A549 (cell line): Measurements from ENCODE around the gene GUCA1A. TPM values are rescaled to one million over a fixed set of nuclear protein-coding genes. Genes with fewer than 3 reads are reported as not detected.

Experiments used
- ATAC-seq, 2 experiments: fragments of 200-7000 bp in 1 of 2; fragments of >200 bp in 1 of 2; cut with Nextera tagmentation in 1 of 2; cut with Tn5 transposase in 1 of 2; 3 replicates each; pipeline versions ENCODE4 v1.8.0 to v1.9.1; 2018 to 2020; ENCODE audit warnings: mild to moderate bottlenecking in 1 of 2, moderate library complexity in 1 of 2
- CTCF ChIA-PET: fragments of 300-600 bp; sonication (Branson Sonifier 250); formaldehyde crosslinking; extraction: SDS; loops from one replicate; lab custom pipeline; 2021; ENCODE audit warnings: antibody characterized with exemption, inconsistent platforms; lab: Yijun Ruan, JAX
- POLR2A ChIA-PET: fragments of 350-600 bp; formaldehyde crosslinking; extraction: SDS; loops from one replicate; lab custom pipeline; 2021; ENCODE audit warnings: antibody characterized with exemption, inconsistent platforms; lab: Yijun Ruan, JAX
- DNase-seq, 2 experiments: peaks; one replicate each; pipeline versions ENCODE4 v3.0.0 to v3.0.0-alpha.2; 2011 to 2016; ENCODE audit warnings: low read depth in 1 of 2, low spot score in 1 of 2
- FAIRE-seq: peaks from 2 replicates; lab custom pipeline; 2011; peaks lifted over from hg19 to GRCh38; lab: Jason Lieb, UNC
- H3K27ac ChIP-seq, 2 experiments: fragments of >200 bp; sonication (Bioruptor Twin); formaldehyde crosslinking; 3 replicates each; pipeline ENCODE4 v1.5.1; 2016 to 2017
- H3K4me1 ChIP-seq: fragments of >200 bp; sonication (Bioruptor Twin); formaldehyde crosslinking; 3 replicates; pipeline ENCODE4 v1.6.1; 2016
- H3K4me2 ChIP-seq: fragments of >200 bp; sonication (Bioruptor Twin); formaldehyde crosslinking; 3 replicates; pipeline ENCODE4 v1.6.1; 2016
- H3K4me3 ChIP-seq: fragments of >200 bp; sonication (Bioruptor Twin); formaldehyde crosslinking; 3 replicates; pipeline ENCODE4 v1.5.1; 2016
- H3K9me3 ChIP-seq: fragments of >200 bp; sonication (Bioruptor Twin); formaldehyde crosslinking; 3 replicates; pipeline ENCODE4 v1.6.1; 2016
- ATOH8 ChIP-seq: fragments of 250-450 bp; sonication (Bioruptor Pico); IDR thresholded peaks from 2 replicates; pipeline ENCODE4 v1.5.0; 2020; ENCODE audit warnings: low read depth, mild to moderate bottlenecking, moderate library complexity
- BCL3 ChIP-seq: fragments of >200 bp; sonication (Bioruptor Twin); formaldehyde crosslinking; IDR thresholded peaks from 3 replicates; pipeline ENCODE4 v1.6.1; 2016
- BHLHE40 ChIP-seq: IDR thresholded peaks from 2 replicates; pipeline ENCODE4 v1.6.1; 2012; ENCODE audit warnings: low read depth, low read length, inconsistent platforms
- CEBPB ChIP-seq, 2 experiments: fragments of >200 bp in 1 of 2; sonication (Bioruptor Twin) in 1 of 2; formaldehyde crosslinking in 1 of 2; IDR thresholded peaks; 2 replicates each; pipeline ENCODE4 v1.6.1; 2012 to 2016
- CHD4 ChIP-seq: fragments of 200-600 bp; sonication (generic); IDR thresholded peaks from 2 replicates; pipeline ENCODE4 v1.6.1; 2016; ENCODE audit warnings: antibody characterized with exemption, mild to moderate bottlenecking, borderline replicate concordance
- EP300 ChIP-seq, 2 experiments: fragments of >200 bp; sonication (Bioruptor Twin); formaldehyde crosslinking; IDR thresholded peaks; 2 replicates in 1 of 2; 3 replicates in 1 of 2; pipeline ENCODE4 v1.6.1; 2016 to 2017
- ESRRA ChIP-seq: fragments of 150-350 bp; IDR thresholded peaks from 2 replicates; pipeline ENCODE4 v1.6.1; 2014; ENCODE audit warnings: mild to moderate bottlenecking, low read length, borderline replicate concordance
- FOSL2 ChIP-seq, 2 experiments: fragments of 450-650 bp in 1 of 2; fragments of >200 bp in 1 of 2; sonication (Bioruptor Twin) in 1 of 2; formaldehyde crosslinking; IDR thresholded peaks; 2 replicates each; pipeline versions ENCODE4 v1.5.0 to v1.6.1; 2016 to 2020; ENCODE audit warnings: mild to moderate bottlenecking in 1 of 2, moderate library complexity in 1 of 2
- GATA3 ChIP-seq: IDR thresholded peaks from 2 replicates; pipeline ENCODE4 v1.6.1; 2012; ENCODE audit warnings: borderline replicate concordance
- HDAC2 ChIP-seq: fragments of 200-600 bp; sonication (generic); IDR thresholded peaks from 2 replicates; pipeline ENCODE4 v1.6.1; 2016
- HES2 ChIP-seq: fragments of >200 bp; sonication (Bioruptor Twin); formaldehyde crosslinking; IDR thresholded peaks from 2 replicates; pipeline ENCODE4 v1.6.1; 2016
- HOXA7 ChIP-seq: fragments of 250-450 bp; sonication (Bioruptor Pico); IDR thresholded peaks from 2 replicates; pipeline ENCODE4 v1.5.0; 2020; ENCODE audit warnings: mild to moderate bottlenecking, moderate library complexity
- HOXB13 ChIP-seq: fragments of 250-450 bp; sonication (Bioruptor Pico); IDR thresholded peaks from 2 replicates; pipeline ENCODE4 v1.5.0; 2020; ENCODE audit warnings: low read depth, mild to moderate bottlenecking, moderate library complexity
- JUN ChIP-seq, 2 experiments: fragments of >200 bp; sonication (Bioruptor Twin); formaldehyde crosslinking; IDR thresholded peaks; 2 replicates in 1 of 2; 3 replicates in 1 of 2; pipeline ENCODE4 v1.6.1; 2016 to 2017
- JUNB ChIP-seq: fragments of >200 bp; sonication (Bioruptor Twin); formaldehyde crosslinking; IDR thresholded peaks from 2 replicates; pipeline ENCODE4 v1.6.1; 2016
- MAFK ChIP-seq: fragments of 450-650 bp; IDR thresholded peaks from 2 replicates; pipeline ENCODE4 v1.6.1; 2014; ENCODE audit not compliant: partially characterized antibody
- MAX ChIP-seq: IDR thresholded peaks from 2 replicates; pipeline ENCODE4 v1.6.1; 2012
- MAZ ChIP-seq: fragments of 150-350 bp; IDR thresholded peaks from 2 replicates; pipeline ENCODE4 v1.6.1; 2014; ENCODE audit warnings: antibody characterized with exemption, low read depth, low read length, borderline replicate concordance
- NR3C1 ChIP-seq: fragments of >200 bp; sonication (Bioruptor Twin); formaldehyde crosslinking; IDR thresholded peaks from 3 replicates; pipeline ENCODE4 v1.6.1; 2017
- PBX3 ChIP-seq: IDR thresholded peaks from 2 replicates; pipeline ENCODE4 v1.6.1; 2012
- RARB ChIP-seq: fragments of 250-450 bp; sonication (Bioruptor Pico); IDR thresholded peaks from 2 replicates; pipeline ENCODE4 v1.8.0; 2021; ENCODE audit warnings: mild to moderate bottlenecking, moderate library complexity
- RCOR1 ChIP-seq: fragments of 150-350 bp; IDR thresholded peaks from 2 replicates; pipeline ENCODE4 v1.6.1; 2014; ENCODE audit warnings: antibody characterized with exemption, low read length, low read depth
- RFX5 ChIP-seq: fragments of 450-650 bp; IDR thresholded peaks from 2 replicates; pipeline ENCODE4 v1.7.1; 2014; ENCODE audit warnings: antibody characterized with exemption, mild to moderate bottlenecking, moderate library complexity
- SMC3 ChIP-seq: fragments of >200 bp; sonication (Bioruptor Twin); formaldehyde crosslinking; IDR thresholded peaks from 3 replicates; pipeline ENCODE4 v1.6.1; 2018; ENCODE audit warnings: inconsistent platforms
- SREBF2 ChIP-seq: fragments of 450-650 bp; IDR thresholded peaks from 2 replicates; pipeline ENCODE4 v1.6.1; 2014; ENCODE audit warnings: mild to moderate bottlenecking, moderate library complexity
- USF2 ChIP-seq: fragments of 450-650 bp; IDR thresholded peaks from 2 replicates; pipeline ENCODE4 v1.6.1; 2014; ENCODE audit warnings: antibody characterized with exemption
- ZSCAN20 ChIP-seq: fragments of 250-450 bp; sonication (Bioruptor Pico); IDR thresholded peaks from 2 replicates; pipeline ENCODE4 v1.8.0; 2022; ENCODE audit warnings: mild to moderate bottlenecking, moderate library complexity
- WGBS: methylation state at CpG from one replicate; pipeline ENCODE4 v1.1.6; 2017; ENCODE audit errors: missing lambda C conversion rate; 5-methylcytosine and 5-hydroxymethylcytosine counted together
- polyA plus RNA-seq, 4 experiments: library from polyadenylated mRNA; depleted of rRNA in 3 of 4; stranded (reverse); fragments of >200 nt; fragmentation: RNase III in 1 of 4; extraction: RNeasy Plus Mini Kit Qiagen cat#74134 plus additional on column Dnase treatment in 1 of 4; gene quantifications; 2 replicates in 3 of 4; 3 replicates in 1 of 4; pipeline ENCODE4 v1.2.3, GENCODE V29; 2011 to 2017

The GUCA1A gene
- polyA plus RNA-seq, 2 of the 4 experiments (the other 2 are of a cell fraction): not detected

- ChIA-PET CTCF (interaction anchor here (1.5 to 3.7 kb wide), 2 partner anchors 10 to 322 kb away, joined by 7 to 17 read pairs; no protein-coding TSS in a partner anchor), POLR2A (interaction anchor here (0.8 kb wide), 1 partner anchor 226 kb away, joined by 3 read pairs; the partner anchor contains the start of gene TRERF1)
- H3K4me3 ChIP-seq: no peak overlapping the region; the same call in 2 of the 3 replicates
- FAIRE-seq (no peak), DNase-seq (no peak), ATAC-seq (no peak)
- H3K9me3 ChIP-seq: no peaks in the 10 kb centered on the region
- peak overlapping the region; percentile 78 to 89 for H3K27ac ChIP-seq
- WGBS: 34% methylated on average over 4 of the region's 4 CpGs
- peaks cover 57% of the 10 kb centered on the region for H3K4me1 ChIP-seq
- peak overlapping the region; percentile 76 for H3K4me2 ChIP-seq
- no peak for TF ChIP-seq RFX5
- no peak for TF ChIP-seq MAX
- no peak for TF ChIP-seq ZSCAN20
- TF ChIP-seq HES2: no peak
- TF ChIP-seq SREBF2: no peak
- TF ChIP-seq RCOR1: no peak
- TF ChIP-seq USF2: no peak
- no peak for TF ChIP-seq BCL3
- TF ChIP-seq MAZ: no peak
- TF ChIP-seq NR3C1: no peak
- no peak for TF ChIP-seq HOXB13 (CRISPR knock-in tag)
- no peak for TF ChIP-seq GATA3
- TF ChIP-seq HOXA7 (CRISPR knock-in tag): no peak
- TF ChIP-seq RARB (CRISPR knock-in tag): no peak
Measured at GRCh38 chr6:42225419-42225818, 52.3 kb downstream of the GUCA1A start.

GRCh38 chr6:42226161-42226611, 53.0 kb downstream of the GUCA1A start:
- ATAC-seq (peak; percentile 53 to 69; a peak in 5 of 6 replicates), DNase-seq (no peak), FAIRE-seq (no peak)
- H3K4me3 ChIP-seq: 0 out of 3 replicates have a peak overlapping the region, but pooled peaks have one; percentile 0
- peak overlapping the region; percentile 76 for H3K4me2 ChIP-seq
- ChIA-PET CTCF (interaction anchor here (0.9 to 3.7 kb wide), 4 partner anchors 11 to 321 kb away, joined by 3 to 17 read pairs (median 5); no protein-coding TSS in a partner anchor), POLR2A (no interaction called here)
- 0% methylated on average over 3 of the region's 3 CpGs for WGBS
- H3K4me1 ChIP-seq: peaks cover 54% of the 10 kb centered on the region
- H3K27ac ChIP-seq: peak overlapping the region; percentile 78 to 89
- TF ChIP-seq SMC3: no peak
- TF ChIP-seq HDAC2: no peak
- TF ChIP-seq BHLHE40: no peak
- no peaks in the 10 kb centered on the region for H3K9me3 ChIP-seq

- H3K27ac ChIP-seq: peak overlapping the region; percentile 78 to 89
- ChIA-PET POLR2A (no interaction called here), CTCF (interaction anchor here (0.9 to 3.7 kb wide), 7 partner anchors 11 to 321 kb away, joined by 3 to 17 read pairs (median 3); no protein-coding TSS in a partner anchor)
- peak overlapping the region; percentile 76 for H3K4me2 ChIP-seq
- H3K4me1 ChIP-seq: peaks cover 53% of the 10 kb centered on the region
- H3K9me3 ChIP-seq: no peaks in the 10 kb centered on the region
- FAIRE-seq (peak; percentile 59), ATAC-seq (peak; percentile 88 to 91), DNase-seq (peak; percentile 68 to 88)
- WGBS: 1% methylated on average over 8 of the region's 8 CpGs
- H3K4me3 ChIP-seq: 0 out of 3 replicates have a peak overlapping the region, but pooled peaks have one; percentile 0
- peak in 1 of 2 experiments; percentile 53; a peak in 3 of 5 replicates for TF ChIP-seq JUN (IDR thresholded peaks at IDR 0.05)
- peak; percentile 82; the same call in 1 of the 2 replicates for TF ChIP-seq GATA3
- TF ChIP-seq CEBPB (IDR thresholded peaks at IDR 0.05): peak in 1 of 2 experiments; percentile 41; a peak in 1 of 4 replicates
- 0 out of 2 replicates have a peak, but pooled peaks have one; percentile 34 for TF ChIP-seq PBX3
- TF ChIP-seq ATOH8 (CRISPR knock-in tag): no peak
- TF ChIP-seq CHD4: no peak
- no peak for TF ChIP-seq RCOR1
- TF ChIP-seq ZSCAN20: no peak
- no peak for TF ChIP-seq ESRRA
- TF ChIP-seq JUNB: peak; percentile 62
- no peak for TF ChIP-seq EP300 (IDR thresholded peaks at IDR 0.05)
- peak; percentile 40 for TF ChIP-seq MAFK
- TF ChIP-seq MAX: peak; percentile 67
- TF ChIP-seq FOSL2 (IDR thresholded peaks at IDR 0.05): peak; percentile 49; the same call in 1 of the 2 replicates
- TF ChIP-seq FOSL2 (CRISPR knock-in tag; IDR thresholded peaks at IDR 0.05): peak; percentile 82
- TF ChIP-seq HES2: no peak
Measured at GRCh38 chr6:42226645-42227143, 53.5 kb downstream of the GUCA1A start.
